SK-N-SH treated with all-trans-retinoic acid at 6 μM for 48 hours (cell line): ENCODE results near the gene FMO5.
"Not testable (repeated sequence)": the region's sequence is repeated elsewhere in the genome, so short reads cannot be mapped to it uniquely, and the experiment has no call there.

Experiments
- ATAC-seq: fragments of 200-7000 bp; cut with Tn5 transposase; 3 replicates; pipeline ENCODE4 v1.9.1; 2020; ENCODE audit warnings: mild to moderate bottlenecking, moderate library complexity
- BACH2 ChIP-seq: fragments of 250-450 bp; sonication (Bioruptor Pico); IDR thresholded peaks from 2 replicates; pipeline ENCODE4 v1.9.0; 2021; ENCODE audit warnings: mild to moderate bottlenecking, borderline replicate concordance
- CSDC2 ChIP-seq: fragments of 250-450 bp; sonication (Bioruptor Pico); IDR thresholded peaks from 2 replicates; pipeline ENCODE4 v1.5.0; 2020; ENCODE audit warnings: mild to moderate bottlenecking, moderate library complexity
- ESRRG ChIP-seq: fragments of 250-450 bp; sonication (Bioruptor Pico); IDR thresholded peaks from 2 replicates; pipeline ENCODE4 v1.6.1; 2021; ENCODE audit warnings: mild to moderate bottlenecking
- GLIS3 ChIP-seq: fragments of 250-450 bp; sonication (Bioruptor Pico); IDR thresholded peaks from 2 replicates; pipeline ENCODE4 v1.5.0; 2020; ENCODE audit warnings: mild to moderate bottlenecking, moderate library complexity
- ISL1 ChIP-seq: fragments of 250-450 bp; sonication (Bioruptor Pico); IDR thresholded peaks from 2 replicates; pipeline ENCODE4 v2.1.2; 2022; ENCODE audit warnings: mild to moderate bottlenecking, moderate library complexity
- OSR1 ChIP-seq: fragments of 250-450 bp; sonication (Bioruptor Pico); IDR thresholded peaks from 2 replicates; pipeline ENCODE4 v1.8.0; 2022; ENCODE audit warnings: moderate library complexity, mild to moderate bottlenecking, inconsistent platforms
- PPARA ChIP-seq: fragments of 250-450 bp; sonication (Bioruptor Pico); IDR thresholded peaks from 2 replicates; pipeline ENCODE4 v1.5.0; 2020; ENCODE audit warnings: mild to moderate bottlenecking, borderline replicate concordance
- RARB ChIP-seq: fragments of 250-450 bp; sonication (Bioruptor Pico); IDR thresholded peaks from 2 replicates; pipeline ENCODE4 v1.8.0; 2021; ENCODE audit warnings: mild to moderate bottlenecking, moderate library complexity
- SNAI2 ChIP-seq: fragments of 250-450 bp; sonication (Bioruptor Pico); IDR thresholded peaks from 2 replicates; pipeline ENCODE4 v1.5.0; 2020; ENCODE audit warnings: mild to moderate bottlenecking, moderate library complexity
- TCF4 ChIP-seq: fragments of 250-450 bp; sonication (Bioruptor Pico); IDR thresholded peaks from 2 replicates; pipeline ENCODE4 v1.8.0; 2021; ENCODE audit warnings: mild to moderate bottlenecking, moderate library complexity, borderline replicate concordance
- ZC3H10 ChIP-seq: fragments of 250-450 bp; sonication (Bioruptor Pico); IDR thresholded peaks from 2 replicates; pipeline ENCODE4 v1.5.1; 2021; ENCODE audit warnings: mild to moderate bottlenecking, moderate library complexity
- ZFP3 ChIP-seq: fragments of 250-450 bp; sonication (Bioruptor Pico); IDR thresholded peaks from 2 replicates; pipeline ENCODE4 v1.5.0; 2020; ENCODE audit warnings: mild to moderate bottlenecking, moderate library complexity
- ZFP30 ChIP-seq: fragments of 450-650 bp; formaldehyde crosslinking; IDR thresholded peaks from 2 replicates; pipeline ENCODE4 v1.5.0; 2022; ENCODE audit warnings: mild to moderate bottlenecking, moderate library complexity
- ZNF565 ChIP-seq: fragments of 450-650 bp; formaldehyde crosslinking; conservative IDR thresholded peaks from 2 replicates; pipeline ENCODE4 v1.5.0; 2020; ENCODE audit warnings: low read depth, mild to moderate bottlenecking, moderate library complexity
- ZNF70 ChIP-seq: fragments of 450-650 bp; formaldehyde crosslinking; IDR thresholded peaks from 2 replicates; pipeline ENCODE4 v1.5.0; 2020; ENCODE audit warnings: mild to moderate bottlenecking, moderate library complexity
- ZNF8 ChIP-seq: fragments of 450-650 bp; formaldehyde crosslinking; IDR thresholded peaks from 2 replicates; pipeline ENCODE4 v1.5.0; 2020; ENCODE audit warnings: mild to moderate bottlenecking, moderate library complexity
- TF ChIP-seq, protein P1 (sequence below): fragments of 250-450 bp; sonication (Bioruptor Pico); IDR thresholded peaks from 2 replicates; pipeline ENCODE4 v1.5.1; 2020; ENCODE audit warnings: low read depth, mild to moderate bottlenecking, moderate library complexity
- TF ChIP-seq, protein P2 (sequence below): fragments of 250-450 bp; sonication (Bioruptor Pico); IDR thresholded peaks from 2 replicates; pipeline ENCODE4 v1.8.0; 2020; ENCODE audit warnings: mild to moderate bottlenecking, moderate library complexity, borderline replicate concordance
- TF ChIP-seq, protein P3 (sequence below): fragments of 250-450 bp; sonication (Bioruptor Pico); IDR thresholded peaks from 2 replicates; pipeline ENCODE4 v1.5.1; 2021; ENCODE audit warnings: mild to moderate bottlenecking, moderate library complexity
- TF ChIP-seq, protein P4 (sequence below): fragments of 250-450 bp; sonication (Bioruptor Pico); IDR thresholded peaks from 2 replicates; pipeline ENCODE4 v1.5.0; 2020; ENCODE audit warnings: mild to moderate bottlenecking, moderate library complexity
- TF ChIP-seq, protein P5 (sequence below): fragments of 250-450 bp; sonication (Bioruptor Pico); IDR thresholded peaks from 2 replicates; pipeline ENCODE4 v1.8.0; 2021; ENCODE audit warnings: low read depth, mild to moderate bottlenecking, moderate library complexity, borderline replicate concordance

FMO5 gene

DNA sequence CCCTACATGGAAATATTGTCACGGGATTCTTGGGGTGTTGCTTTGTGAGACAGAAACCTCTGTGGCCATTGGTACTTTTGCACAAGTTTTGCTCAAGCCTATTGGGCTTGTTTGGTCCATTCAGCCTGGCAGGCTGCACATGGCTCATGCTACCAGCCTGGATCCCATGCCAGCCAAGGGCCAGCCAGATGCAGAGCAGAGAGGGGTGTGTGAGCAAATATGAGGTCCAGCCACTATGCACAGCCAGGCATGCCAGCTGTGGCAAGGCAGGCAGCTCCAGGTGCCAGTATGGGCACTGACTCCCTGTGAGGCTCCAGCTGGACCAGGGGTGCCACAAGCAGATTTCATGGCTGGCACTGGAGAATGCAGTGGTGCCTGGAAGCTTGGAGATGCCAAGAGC, 10.7 kb upstream of the FMO5 start:
- no peak for TF ChIP-seq OSR1 (CRISPR knock-in tag)
- TF ChIP-seq ZNF70 (CRISPR knock-in tag), result no peak
- no peak for TF ChIP-seq ZFP3 (CRISPR knock-in tag)
- TF ChIP-seq, protein P1, sequence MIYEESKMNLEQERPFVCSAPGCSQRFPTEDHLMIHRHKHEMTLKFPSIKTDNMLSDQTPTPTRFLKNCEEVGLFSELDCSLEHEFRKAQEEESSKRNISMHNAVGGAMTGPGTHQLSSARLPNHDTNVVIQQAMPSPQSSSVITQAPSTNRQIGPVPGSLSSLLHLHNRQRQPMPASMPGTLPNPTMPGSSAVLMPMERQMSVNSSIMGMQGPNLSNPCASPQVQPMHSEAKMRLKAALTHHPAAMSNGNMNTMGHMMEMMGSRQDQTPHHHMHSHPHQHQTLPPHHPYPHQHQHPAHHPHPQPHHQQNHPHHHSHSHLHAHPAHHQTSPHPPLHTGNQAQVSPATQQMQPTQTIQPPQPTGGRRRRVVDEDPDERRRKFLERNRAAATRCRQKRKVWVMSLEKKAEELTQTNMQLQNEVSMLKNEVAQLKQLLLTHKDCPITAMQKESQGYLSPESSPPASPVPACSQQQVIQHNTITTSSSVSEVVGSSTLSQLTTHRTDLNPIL (CRISPR knock-in tag), result no peak
- no peak for TF ChIP-seq ESRRG
- TF ChIP-seq ISL1 (CRISPR knock-in tag), result no peak
- ATAC-seq, result no peak

DNA sequence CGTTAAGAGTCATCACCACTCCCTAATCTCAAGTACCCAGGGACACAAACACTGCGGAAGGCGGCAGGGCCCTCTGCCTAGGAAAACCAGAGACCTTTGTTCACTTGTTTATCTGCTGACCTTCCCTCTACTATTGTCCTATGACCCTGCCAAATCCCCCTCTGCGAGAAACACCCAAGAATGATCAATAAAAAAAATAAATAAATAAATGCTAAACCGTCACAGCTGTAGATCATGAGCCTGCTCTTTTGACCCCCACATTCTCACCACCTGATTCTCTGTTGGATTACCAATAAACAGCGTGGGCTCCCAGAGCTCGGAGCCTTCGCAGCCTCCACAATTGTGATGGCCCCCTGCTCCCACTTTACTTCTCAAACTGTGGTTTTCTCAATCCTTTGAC, 8.8 kb upstream of the FMO5 start:
- ATAC-seq, result not testable (repeated sequence)

DNA sequence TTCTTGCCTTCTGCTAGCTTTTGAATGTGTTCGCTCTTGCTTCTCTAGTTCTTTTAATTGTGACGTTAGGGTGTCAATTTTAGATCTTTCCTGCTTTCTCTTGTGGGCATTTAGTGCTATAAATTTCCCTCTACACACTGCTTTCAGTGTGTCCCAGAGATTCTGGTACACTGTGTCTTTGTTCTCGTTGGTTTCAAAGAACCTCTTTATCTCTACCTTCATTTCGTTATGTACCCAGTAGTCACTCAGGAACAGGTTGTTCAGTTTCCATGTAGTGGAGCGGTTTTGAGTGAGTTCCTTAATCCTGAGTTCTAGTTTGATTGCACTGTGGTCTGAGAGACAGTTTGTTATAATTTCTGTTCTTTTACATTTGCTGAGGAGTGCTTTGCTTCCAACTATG, 5.9 kb upstream of the FMO5 start:
- not testable (repeated sequence) for ATAC-seq

DNA sequence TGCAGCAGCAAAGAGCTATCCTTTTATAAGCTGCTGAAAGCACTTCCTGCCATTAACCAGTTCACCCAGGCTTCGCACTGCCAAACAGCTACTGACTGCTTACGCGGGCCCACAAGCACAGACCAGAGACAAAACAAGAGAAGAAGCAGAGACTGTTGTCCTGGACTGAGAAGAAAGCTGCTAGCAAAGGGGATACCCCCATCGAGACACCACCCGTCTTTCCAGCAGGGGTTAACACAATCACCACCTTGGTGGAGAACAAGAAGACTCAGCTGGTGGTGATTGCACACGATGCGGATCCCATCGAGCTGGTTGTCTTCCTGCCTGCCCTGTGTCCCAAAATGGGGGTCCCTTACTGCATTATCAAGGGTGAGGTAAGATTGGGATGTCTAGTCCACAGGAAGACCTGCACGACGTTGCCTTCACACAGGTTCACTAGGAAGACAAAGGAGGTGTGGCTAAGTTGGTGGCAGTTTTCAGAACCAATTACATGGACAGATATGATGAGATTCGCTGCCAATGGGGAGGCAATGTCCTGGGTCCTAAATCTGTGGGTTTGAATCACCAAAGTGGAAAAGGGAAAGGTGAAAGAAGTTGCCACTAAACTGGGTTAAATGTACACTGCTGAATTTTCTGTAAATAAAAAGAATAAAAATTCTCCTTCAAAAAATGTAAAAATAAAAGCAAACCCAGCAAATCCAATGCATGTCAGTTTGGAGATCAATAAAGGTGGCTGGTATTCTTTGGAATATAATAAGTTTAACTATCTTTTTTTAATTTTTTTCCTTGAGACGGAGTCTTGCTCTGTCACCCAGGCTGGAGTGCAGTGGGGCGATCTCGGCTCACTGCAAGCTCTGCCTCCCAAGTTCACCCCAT, 1.2 kb downstream of the FMO5 start:
- TF ChIP-seq ZNF8 (CRISPR knock-in tag), result no peak
- no peak for TF ChIP-seq SNAI2 (CRISPR knock-in tag)
- TF ChIP-seq, protein P2, sequence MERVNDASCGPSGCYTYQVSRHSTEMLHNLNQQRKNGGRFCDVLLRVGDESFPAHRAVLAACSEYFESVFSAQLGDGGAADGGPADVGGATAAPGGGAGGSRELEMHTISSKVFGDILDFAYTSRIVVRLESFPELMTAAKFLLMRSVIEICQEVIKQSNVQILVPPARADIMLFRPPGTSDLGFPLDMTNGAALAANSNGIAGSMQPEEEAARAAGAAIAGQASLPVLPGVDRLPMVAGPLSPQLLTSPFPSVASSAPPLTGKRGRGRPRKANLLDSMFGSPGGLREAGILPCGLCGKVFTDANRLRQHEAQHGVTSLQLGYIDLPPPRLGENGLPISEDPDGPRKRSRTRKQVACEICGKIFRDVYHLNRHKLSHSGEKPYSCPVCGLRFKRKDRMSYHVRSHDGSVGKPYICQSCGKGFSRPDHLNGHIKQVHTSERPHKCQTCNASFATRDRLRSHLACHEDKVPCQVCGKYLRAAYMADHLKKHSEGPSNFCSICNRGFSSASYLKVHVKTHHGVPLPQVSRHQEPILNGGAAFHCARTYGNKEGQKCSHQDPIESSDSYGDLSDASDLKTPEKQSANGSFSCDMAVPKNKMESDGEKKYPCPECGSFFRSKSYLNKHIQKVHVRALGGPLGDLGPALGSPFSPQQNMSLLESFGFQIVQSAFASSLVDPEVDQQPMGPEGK, result no peak
- TF ChIP-seq GLIS3 (CRISPR knock-in tag), result no peak
- TF ChIP-seq, protein P3, sequence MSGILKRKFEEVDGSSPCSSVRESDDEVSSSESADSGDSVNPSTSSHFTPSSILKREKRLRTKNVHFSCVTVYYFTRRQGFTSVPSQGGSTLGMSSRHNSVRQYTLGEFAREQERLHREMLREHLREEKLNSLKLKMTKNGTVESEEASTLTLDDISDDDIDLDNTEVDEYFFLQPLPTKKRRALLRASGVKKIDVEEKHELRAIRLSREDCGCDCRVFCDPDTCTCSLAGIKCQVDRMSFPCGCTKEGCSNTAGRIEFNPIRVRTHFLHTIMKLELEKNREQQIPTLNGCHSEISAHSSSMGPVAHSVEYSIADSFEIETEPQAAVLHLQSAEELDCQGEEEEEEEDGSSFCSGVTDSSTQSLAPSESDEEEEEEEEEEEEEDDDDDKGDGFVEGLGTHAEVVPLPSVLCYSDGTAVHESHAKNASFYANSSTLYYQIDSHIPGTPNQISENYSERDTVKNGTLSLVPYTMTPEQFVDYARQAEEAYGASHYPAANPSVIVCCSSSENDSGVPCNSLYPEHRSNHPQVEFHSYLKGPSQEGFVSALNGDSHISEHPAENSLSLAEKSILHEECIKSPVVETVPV (CRISPR knock-in tag), result no peak
- no peak for TF ChIP-seq ISL1 (CRISPR knock-in tag)
- no peak for TF ChIP-seq ZNF565 (CRISPR knock-in tag)
- no peak for TF ChIP-seq ZFP30 (CRISPR knock-in tag)
- TF ChIP-seq, protein P4, sequence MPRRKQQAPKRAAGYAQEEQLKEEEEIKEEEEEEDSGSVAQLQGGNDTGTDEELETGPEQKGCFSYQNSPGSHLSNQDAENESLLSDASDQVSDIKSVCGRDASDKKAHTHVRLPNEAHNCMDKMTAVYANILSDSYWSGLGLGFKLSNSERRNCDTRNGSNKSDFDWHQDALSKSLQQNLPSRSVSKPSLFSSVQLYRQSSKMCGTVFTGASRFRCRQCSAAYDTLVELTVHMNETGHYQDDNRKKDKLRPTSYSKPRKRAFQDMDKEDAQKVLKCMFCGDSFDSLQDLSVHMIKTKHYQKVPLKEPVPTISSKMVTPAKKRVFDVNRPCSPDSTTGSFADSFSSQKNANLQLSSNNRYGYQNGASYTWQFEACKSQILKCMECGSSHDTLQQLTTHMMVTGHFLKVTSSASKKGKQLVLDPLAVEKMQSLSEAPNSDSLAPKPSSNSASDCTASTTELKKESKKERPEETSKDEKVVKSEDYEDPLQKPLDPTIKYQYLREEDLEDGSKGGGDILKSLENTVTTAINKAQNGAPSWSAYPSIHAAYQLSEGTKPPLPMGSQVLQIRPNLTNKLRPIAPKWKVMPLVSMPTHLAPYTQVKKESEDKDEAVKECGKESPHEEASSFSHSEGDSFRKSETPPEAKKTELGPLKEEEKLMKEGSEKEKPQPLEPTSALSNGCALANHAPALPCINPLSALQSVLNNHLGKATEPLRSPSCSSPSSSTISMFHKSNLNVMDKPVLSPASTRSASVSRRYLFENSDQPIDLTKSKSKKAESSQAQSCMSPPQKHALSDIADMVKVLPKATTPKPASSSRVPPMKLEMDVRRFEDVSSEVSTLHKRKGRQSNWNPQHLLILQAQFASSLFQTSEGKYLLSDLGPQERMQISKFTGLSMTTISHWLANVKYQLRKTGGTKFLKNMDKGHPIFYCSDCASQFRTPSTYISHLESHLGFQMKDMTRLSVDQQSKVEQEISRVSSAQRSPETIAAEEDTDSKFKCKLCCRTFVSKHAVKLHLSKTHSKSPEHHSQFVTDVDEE (CRISPR knock-in tag), result no peak
- TF ChIP-seq ZC3H10 (CRISPR knock-in tag), result no peak
- TF ChIP-seq PPARA (CRISPR knock-in tag), result no peak
- no peak for TF ChIP-seq TCF4 (CRISPR knock-in tag)
- no peak for TF ChIP-seq BACH2 (CRISPR knock-in tag)
- TF ChIP-seq, protein P5, sequence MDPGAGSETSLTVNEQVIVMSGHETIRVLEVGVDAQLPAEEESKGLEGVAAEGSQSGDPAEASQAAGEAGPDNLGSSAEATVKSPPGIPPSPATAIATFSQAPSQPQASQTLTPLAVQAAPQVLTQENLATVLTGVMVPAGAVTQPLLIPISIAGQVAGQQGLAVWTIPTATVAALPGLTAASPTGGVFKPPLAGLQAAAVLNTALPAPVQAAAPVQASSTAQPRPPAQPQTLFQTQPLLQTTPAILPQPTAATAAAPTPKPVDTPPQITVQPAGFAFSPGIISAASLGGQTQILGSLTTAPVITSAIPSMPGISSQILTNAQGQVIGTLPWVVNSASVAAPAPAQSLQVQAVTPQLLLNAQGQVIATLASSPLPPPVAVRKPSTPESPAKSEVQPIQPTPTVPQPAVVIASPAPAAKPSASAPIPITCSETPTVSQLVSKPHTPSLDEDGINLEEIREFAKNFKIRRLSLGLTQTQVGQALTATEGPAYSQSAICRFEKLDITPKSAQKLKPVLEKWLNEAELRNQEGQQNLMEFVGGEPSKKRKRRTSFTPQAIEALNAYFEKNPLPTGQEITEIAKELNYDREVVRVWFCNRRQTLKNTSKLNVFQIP (CRISPR knock-in tag), result no peak
- TF ChIP-seq OSR1 (CRISPR knock-in tag), result no peak
- no peak for TF ChIP-seq RARB (CRISPR knock-in tag)
- TF ChIP-seq CSDC2, result no peak
- TF ChIP-seq ESRRG, result no peak
- ATAC-seq, result no peak
